ENCODE measurements around the gene OR2T34. TPM values are rescaled to one million over a fixed set of nuclear protein-coding genes. Genes with fewer than 3 reads are reported as not detected.

The OR2T34 gene
- total and polyA plus RNA-seq, 2 experiments from 2014 or later = not detected

DNA sequence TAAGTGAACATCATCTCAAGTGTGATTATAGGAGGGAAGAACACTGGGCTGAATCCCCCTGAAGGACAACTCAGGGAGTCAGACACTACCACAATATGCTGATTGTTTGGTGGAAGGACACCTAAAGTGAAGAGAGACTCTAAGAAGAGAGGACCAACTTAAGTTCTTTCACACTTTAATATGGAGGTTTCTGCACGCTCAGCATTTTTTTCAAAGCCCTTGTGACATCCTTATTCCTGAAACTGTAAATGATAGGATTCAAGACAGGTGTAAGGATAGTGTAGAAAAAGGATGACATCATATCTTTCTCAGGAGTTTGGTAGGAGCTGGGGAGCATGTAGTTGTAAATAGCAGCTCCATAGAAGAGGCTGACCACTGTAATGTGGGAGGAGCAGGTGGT, 18.1 kb upstream of the OR2T34 start:
- DNase-seq (ENCODE audit: low spot score) = no peak
- H3K27ac Mint-ChIP-seq = no peak overlapping the region
- no peak overlapping the region for H3K4me3 Mint-ChIP-seq
- H3K4me3 ChIP-seq = no peak overlapping the region
- H3K36me3 Mint-ChIP-seq (ENCODE audit: low read depth) = peaks cover 19% of the 10 kb centered on the region; the same call in 2 of the 3 replicates
- no peak overlapping the region for H3K4me2 ChIP-seq
- H3K9me3 Mint-ChIP-seq = peaks cover 86% of the 10 kb centered on the region
- H2AFZ ChIP-seq = no peak overlapping the region
- H3F3A ChIP-seq (replicated peaks; ENCODE audit: low read depth) = no peaks in the 10 kb centered on the region
- ATAC-seq = no peak
- TF ChIP-seq NANOG (IDR thresholded peaks at IDR 0.05; ENCODE audit: borderline replicate concordance) (no peak), CREB1 (CRISPR knock-in tag; IDR thresholded peaks at IDR 0.05; ENCODE audit: low read depth) (no peak), ZNF331 (CRISPR knock-in tag; IDR thresholded peaks at IDR 0.05; ENCODE audit: low read depth) (no peak), ZNF114 (CRISPR knock-in tag; IDR thresholded peaks at IDR 0.05) (no peak), STAT1 (IDR thresholded peaks at IDR 0.05; ENCODE audit: unreplicated experiment) (no peak), EZH2phosphoT487 (IDR thresholded peaks at IDR 0.05; ENCODE audit: unreplicated experiment) (no peak), EZH2 (IDR thresholded peaks at IDR 0.05; ENCODE audit: low read depth, unreplicated experiment) (no peak)
- TF ChIP-seq, protein P1, sequence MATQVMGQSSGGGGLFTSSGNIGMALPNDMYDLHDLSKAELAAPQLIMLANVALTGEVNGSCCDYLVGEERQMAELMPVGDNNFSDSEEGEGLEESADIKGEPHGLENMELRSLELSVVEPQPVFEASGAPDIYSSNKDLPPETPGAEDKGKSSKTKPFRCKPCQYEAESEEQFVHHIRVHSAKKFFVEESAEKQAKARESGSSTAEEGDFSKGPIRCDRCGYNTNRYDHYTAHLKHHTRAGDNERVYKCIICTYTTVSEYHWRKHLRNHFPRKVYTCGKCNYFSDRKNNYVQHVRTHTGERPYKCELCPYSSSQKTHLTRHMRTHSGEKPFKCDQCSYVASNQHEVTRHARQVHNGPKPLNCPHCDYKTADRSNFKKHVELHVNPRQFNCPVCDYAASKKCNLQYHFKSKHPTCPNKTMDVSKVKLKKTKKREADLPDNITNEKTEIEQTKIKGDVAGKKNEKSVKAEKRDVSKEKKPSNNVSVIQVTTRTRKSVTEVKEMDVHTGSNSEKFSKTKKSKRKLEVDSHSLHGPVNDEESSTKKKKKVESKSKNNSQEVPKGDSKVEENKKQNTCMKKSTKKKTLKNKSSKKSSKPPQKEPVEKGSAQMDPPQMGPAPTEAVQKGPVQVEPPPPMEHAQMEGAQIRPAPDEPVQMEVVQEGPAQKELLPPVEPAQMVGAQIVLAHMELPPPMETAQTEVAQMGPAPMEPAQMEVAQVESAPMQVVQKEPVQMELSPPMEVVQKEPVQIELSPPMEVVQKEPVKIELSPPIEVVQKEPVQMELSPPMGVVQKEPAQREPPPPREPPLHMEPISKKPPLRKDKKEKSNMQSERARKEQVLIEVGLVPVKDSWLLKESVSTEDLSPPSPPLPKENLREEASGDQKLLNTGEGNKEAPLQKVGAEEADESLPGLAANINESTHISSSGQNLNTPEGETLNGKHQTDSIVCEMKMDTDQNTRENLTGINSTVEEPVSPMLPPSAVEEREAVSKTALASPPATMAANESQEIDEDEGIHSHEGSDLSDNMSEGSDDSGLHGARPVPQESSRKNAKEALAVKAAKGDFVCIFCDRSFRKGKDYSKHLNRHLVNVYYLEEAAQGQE (IDR thresholded peaks at IDR 0.05; ENCODE audit: unreplicated experiment) = no peak
- TF ChIP-seq, protein P2, sequence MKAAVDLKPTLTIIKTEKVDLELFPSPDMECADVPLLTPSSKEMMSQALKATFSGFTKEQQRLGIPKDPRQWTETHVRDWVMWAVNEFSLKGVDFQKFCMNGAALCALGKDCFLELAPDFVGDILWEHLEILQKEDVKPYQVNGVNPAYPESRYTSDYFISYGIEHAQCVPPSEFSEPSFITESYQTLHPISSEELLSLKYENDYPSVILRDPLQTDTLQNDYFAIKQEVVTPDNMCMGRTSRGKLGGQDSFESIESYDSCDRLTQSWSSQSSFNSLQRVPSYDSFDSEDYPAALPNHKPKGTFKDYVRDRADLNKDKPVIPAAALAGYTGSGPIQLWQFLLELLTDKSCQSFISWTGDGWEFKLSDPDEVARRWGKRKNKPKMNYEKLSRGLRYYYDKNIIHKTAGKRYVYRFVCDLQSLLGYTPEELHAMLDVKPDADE (IDR thresholded peaks at IDR 0.05) = no peak
- TF ChIP-seq, protein P3, sequence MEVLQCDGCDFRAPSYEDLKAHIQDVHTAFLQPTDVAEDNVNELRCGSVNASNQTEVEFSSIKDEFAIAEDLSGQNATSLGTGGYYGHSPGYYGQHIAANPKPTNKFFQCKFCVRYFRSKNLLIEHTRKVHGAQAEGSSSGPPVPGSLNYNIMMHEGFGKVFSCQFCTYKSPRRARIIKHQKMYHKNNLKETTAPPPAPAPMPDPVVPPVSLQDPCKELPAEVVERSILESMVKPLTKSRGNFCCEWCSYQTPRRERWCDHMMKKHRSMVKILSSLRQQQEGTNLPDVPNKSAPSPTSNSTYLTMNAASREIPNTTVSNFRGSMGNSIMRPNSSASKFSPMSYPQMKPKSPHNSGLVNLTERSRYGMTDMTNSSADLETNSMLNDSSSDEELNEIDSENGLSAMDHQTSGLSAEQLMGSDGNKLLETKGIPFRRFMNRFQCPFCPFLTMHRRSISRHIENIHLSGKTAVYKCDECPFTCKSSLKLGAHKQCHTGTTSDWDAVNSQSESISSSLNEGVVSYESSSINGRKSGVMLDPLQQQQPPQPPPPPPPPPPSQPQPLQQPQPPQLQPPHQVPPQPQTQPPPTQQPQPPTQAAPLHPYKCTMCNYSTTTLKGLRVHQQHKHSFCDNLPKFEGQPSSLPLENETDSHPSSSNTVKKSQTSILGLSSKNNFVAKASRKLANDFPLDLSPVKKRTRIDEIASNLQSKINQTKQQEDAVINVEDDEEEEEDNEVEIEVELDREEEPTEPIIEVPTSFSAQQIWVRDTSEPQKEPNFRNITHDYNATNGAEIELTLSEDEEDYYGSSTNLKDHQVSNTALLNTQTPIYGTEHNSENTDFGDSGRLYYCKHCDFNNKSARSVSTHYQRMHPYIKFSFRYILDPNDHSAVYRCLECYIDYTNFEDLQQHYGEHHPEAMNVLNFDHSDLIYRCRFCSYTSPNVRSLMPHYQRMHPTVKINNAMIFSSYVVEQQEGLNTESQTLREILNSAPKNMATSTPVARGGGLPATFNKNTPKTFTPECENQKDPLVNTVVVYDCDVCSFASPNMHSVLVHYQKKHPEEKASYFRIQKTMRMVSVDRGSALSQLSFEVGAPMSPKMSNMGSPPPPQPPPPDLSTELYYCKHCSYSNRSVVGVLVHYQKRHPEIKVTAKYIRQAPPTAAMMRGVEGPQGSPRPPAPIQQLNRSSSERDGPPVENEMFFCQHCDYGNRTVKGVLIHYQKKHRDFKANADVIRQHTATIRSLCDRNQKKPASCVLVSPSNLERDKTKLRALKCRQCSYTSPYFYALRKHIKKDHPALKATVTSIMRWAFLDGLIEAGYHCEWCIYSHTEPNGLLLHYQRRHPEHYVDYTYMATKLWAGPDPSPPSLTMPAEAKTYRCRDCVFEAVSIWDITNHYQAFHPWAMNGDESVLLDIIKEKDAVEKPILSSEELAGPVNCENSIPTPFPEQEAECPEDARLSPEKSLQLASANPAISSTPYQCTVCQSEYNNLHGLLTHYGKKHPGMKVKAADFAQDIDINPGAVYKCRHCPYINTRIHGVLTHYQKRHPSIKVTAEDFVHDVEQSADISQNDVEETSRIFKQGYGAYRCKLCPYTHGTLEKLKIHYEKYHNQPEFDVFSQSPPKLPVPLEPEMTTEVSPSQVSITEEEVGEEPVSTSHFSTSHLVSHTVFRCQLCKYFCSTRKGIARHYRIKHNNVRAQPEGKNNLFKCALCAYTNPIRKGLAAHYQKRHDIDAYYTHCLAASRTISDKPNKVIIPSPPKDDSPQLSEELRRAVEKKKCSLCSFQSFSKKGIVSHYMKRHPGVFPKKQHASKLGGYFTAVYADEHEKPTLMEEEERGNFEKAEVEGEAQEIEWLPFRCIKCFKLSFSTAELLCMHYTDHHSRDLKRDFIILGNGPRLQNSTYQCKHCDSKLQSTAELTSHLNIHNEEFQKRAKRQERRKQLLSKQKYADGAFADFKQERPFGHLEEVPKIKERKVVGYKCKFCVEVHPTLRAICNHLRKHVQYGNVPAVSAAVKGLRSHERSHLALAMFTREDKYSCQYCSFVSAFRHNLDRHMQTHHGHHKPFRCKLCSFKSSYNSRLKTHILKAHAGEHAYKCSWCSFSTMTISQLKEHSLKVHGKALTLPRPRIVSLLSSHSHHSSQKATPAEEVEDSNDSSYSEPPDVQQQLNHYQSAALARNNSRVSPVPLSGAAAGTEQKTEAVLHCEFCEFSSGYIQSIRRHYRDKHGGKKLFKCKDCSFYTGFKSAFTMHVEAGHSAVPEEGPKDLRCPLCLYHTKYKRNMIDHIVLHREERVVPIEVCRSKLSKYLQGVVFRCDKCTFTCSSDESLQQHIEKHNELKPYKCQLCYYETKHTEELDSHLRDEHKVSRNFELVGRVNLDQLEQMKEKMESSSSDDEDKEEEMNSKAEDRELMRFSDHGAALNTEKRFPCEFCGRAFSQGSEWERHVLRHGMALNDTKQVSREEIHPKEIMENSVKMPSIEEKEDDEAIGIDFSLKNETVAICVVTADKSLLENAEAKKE (CRISPR knock-in tag; IDR thresholded peaks at IDR 0.05) = no peak
- no peaks in the 10 kb centered on the region for H3K4me1 Mint-ChIP-seq
- no peaks in the 10 kb centered on the region for H3K9me2 ChIP-seq (ENCODE audit: insufficient read depth)
- 0 out of 2 replicates have a peak, but pooled peaks cover 11% of the 10 kb centered on the region for H3K36me3 ChIP-seq (ENCODE audit: insufficient read depth)
- H4K20me1 ChIP-seq (replicated peaks; ENCODE audit: insufficient read depth) = no peaks in the 10 kb centered on the region
- no peak overlapping the region for H3K27ac ChIP-seq (ENCODE audit: low read depth)
- H3K79me2 ChIP-seq (replicated peaks; ENCODE audit: insufficient read depth) = no peaks in the 10 kb centered on the region
- no peaks in the 10 kb centered on the region for H3K27me3 ChIP-seq (ENCODE audit: insufficient read depth)
- H3K4me1 ChIP-seq (ENCODE audit: insufficient read depth) = no peaks in the 10 kb centered on the region
- peaks cover 4% of the 10 kb centered on the region for H3K27me3 Mint-ChIP-seq (ENCODE audit: insufficient read depth, low read depth, poor library complexity)
